Measurements from ENCODE around the gene CNKSR3. TPM values are rescaled to one million over a fixed set of nuclear protein-coding genes. Genes with fewer than 3 reads are reported as not detected.

Gene CNKSR3
- polyA plus RNA-seq, 2 donors = 12.0 to 12.9 TPM

DNA sequence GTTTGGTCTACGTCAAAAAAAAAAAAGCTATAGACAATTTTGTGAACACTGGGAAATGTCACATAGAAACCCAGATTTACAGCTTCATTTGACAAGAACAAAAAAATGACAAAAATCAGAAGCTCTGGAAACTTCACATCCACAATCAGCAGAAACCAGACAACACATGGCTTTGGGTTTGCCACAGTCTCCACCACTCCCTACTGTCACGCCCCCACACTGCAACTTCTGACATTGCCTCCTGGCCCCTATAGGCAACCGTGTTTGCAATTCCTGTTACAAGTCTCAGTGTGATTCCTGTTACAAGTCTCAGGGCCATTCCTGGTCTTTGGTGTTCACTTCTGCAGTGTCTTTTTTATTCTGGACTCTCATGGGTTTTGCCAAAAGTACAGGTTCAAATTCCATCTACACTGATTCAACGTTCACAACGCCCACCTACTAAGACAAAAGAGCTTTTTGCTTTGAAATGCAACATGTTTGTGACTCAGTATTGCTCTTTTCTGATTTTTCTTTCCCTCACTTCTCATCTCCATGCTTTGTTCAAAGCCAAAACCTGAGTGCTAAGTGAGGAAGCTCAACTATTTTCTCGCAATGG is 12.0 kb downstream of the CNKSR3 start:
- Histone ChIP-seq H3K36me3 (ENCODE audit: control insufficient read depth in 2 of 2, insufficient read depth in 2 of 2, low read length in 1 of 2) (no peaks in the 10 kb centered on the region), H3K4me1 (ENCODE audit: control insufficient read depth in 2 of 2, insufficient read depth in 2 of 2, low read length in 1 of 2) (peaks cover 0 to 5% of the 10 kb centered on the region in 2 donors), H3K9me3 (ENCODE audit: control insufficient read depth in 2 of 2, insufficient read depth in 1 of 2, low read depth in 1 of 2, low read length in 1 of 2) (no peaks in the 10 kb centered on the region), H3K27me3 (ENCODE audit: control insufficient read depth in 1 of 2, insufficient read depth in 2 of 2, low read length in 2 of 2) (no peaks in the 10 kb centered on the region), H3K4me3 (ENCODE audit: low read depth in 1 of 2, low read length in 2 of 2) (no peak overlapping the region), H3K27ac (ENCODE audit: low read depth in 2 of 2, low read length in 1 of 2) (no peak overlapping the region)
- 74 to 80% methylated on average over 6 of the region's 6 CpGs for WGBS, 2 donors

DNA sequence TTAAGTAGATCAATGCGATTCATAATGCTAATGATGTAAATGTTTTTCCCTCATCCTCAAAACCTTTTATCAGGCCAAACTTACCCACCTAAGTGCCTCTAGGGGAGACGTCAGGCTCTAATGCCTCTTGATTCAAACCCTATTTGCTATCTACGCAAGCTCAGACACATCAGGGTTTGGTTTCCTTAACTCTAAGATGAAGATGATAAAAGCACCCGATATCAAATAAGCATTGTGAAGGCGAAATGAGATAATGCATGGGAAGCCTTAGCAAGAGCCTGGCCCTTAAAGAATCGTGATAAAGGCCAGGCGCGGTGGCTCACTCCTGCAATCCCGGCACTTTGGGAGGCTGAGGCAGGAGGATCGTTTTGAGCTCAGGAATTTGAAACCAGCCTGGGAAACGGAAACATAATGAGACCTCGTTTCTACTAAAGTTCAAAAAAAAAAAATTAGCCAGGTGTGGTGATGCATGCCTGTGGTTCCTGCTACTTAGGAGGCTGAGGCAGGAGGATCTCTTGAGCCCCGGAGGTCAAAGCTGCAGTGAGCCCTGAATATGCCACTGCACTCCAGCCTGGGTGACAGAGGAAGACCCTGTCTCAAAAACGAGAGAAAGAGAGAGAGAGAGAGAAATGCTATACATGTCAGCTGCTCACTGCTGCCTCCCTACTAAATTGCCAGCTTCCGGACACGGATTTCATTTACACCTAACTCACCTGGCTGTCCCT is 13.5 kb downstream of the CNKSR3 start:
- Histone ChIP-seq H3K4me1 (ENCODE audit: control insufficient read depth in 2 of 2, insufficient read depth in 2 of 2, low read length in 1 of 2) (peaks cover 0 to 5% of the 10 kb centered on the region in 2 donors), H3K4me3 (ENCODE audit: low read depth in 1 of 2, low read length in 2 of 2) (no peak overlapping the region), H3K9me3 (ENCODE audit: control insufficient read depth in 2 of 2, insufficient read depth in 1 of 2, low read depth in 1 of 2, low read length in 1 of 2) (no peaks in the 10 kb centered on the region), H3K27ac (ENCODE audit: low read depth in 2 of 2, low read length in 1 of 2) (no peak overlapping the region), H3K36me3 (ENCODE audit: control insufficient read depth in 2 of 2, insufficient read depth in 2 of 2, low read length in 1 of 2) (no peaks in the 10 kb centered on the region), H3K27me3 (ENCODE audit: control insufficient read depth in 1 of 2, insufficient read depth in 2 of 2, low read length in 2 of 2) (no peaks in the 10 kb centered on the region)
- 85 to 87% methylated on average over 16 of the region's 16 CpGs for WGBS, 2 donors

DNA sequence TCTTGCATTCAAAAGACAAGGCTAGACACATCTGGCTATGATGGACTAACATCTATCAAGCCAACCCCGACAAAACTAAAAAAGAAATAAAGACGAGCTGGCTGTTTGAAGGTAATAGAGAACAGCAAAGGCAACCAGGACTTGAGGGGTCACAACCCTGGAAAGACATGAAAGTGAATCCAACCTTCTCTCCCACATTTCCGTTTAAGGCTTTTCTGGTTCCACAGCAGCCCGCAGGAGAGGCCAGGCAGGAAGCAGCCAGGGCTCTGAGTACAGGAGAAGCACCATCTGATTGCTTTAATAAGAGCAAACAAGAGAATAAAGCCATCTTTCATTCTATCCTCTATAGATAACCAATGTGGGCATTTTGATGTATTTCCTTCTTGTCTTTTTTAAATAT is 14.3 kb downstream of the CNKSR3 start:
- Histone ChIP-seq H3K36me3 (ENCODE audit: control insufficient read depth in 2 of 2, insufficient read depth in 2 of 2, low read length in 1 of 2) (no peaks in the 10 kb centered on the region), H3K27ac (ENCODE audit: low read depth in 2 of 2, low read length in 1 of 2) (no peak overlapping the region), H3K27me3 (ENCODE audit: control insufficient read depth in 1 of 2, insufficient read depth in 2 of 2, low read length in 2 of 2) (no peaks in the 10 kb centered on the region), H3K9me3 (ENCODE audit: control insufficient read depth in 2 of 2, insufficient read depth in 1 of 2, low read depth in 1 of 2, low read length in 1 of 2) (no peaks in the 10 kb centered on the region), H3K4me3 (ENCODE audit: low read depth in 1 of 2, low read length in 2 of 2) (no peak overlapping the region), H3K4me1 (ENCODE audit: control insufficient read depth in 2 of 2, insufficient read depth in 2 of 2, low read length in 1 of 2) (peaks cover 0 to 5% of the 10 kb centered on the region in 2 donors)
- WGBS, 2 donors = 84 to 85% methylated on average over 4 of the region's 4 CpGs

DNA sequence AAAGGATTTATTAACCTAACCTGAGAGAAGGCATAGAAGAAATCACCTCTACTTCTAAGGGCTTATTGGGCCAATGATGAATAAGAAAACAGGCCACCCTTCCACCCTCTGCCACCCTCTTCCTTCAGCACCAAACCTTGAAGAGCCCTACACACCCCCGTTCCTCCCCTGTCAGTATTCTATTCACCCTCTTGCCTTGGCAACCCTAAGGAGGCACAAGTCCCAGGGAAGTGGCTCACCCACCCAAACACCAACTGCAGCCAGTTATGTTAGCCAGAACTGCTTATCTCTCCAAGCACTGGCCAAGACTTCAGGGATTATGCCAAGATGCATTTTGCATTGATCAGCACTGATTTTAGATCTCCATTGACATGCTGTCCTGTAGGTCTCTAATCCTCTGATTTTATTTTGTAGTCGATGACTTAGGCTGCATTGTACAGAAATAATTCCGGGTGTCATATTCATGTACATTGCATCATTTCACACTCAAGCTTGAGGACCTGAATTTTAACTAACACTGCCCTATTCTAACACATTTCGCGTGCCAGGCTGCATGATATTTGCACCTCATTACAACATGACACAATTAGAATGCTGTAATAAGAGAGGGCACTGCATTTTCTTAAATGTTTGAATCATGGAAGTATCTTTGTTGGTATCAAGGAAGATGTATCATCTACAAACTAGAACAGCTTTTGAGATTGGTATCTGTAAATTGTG is 15.7 kb downstream of the CNKSR3 start:
- H3K36me3 ChIP-seq (ENCODE audit: control insufficient read depth in 2 of 2, insufficient read depth in 2 of 2, low read length in 1 of 2) = no peaks in the 10 kb centered on the region
- no peak overlapping the region for H3K27ac ChIP-seq (ENCODE audit: low read depth in 2 of 2, low read length in 1 of 2)
- no peaks in the 10 kb centered on the region for H3K27me3 ChIP-seq (ENCODE audit: control insufficient read depth in 1 of 2, insufficient read depth in 2 of 2, low read length in 2 of 2)
- peaks cover 0 to 2% of the 10 kb centered on the region in 2 donors for H3K4me1 ChIP-seq (ENCODE audit: control insufficient read depth in 2 of 2, insufficient read depth in 2 of 2, low read length in 1 of 2)
- H3K4me3 ChIP-seq (ENCODE audit: low read depth in 1 of 2, low read length in 2 of 2) = no peak overlapping the region
- WGBS, 2 donors = 77 to 80% methylated on average over 5 of the region's 5 CpGs
- no peaks in the 10 kb centered on the region for H3K9me3 ChIP-seq (ENCODE audit: control insufficient read depth in 2 of 2, insufficient read depth in 1 of 2, low read depth in 1 of 2, low read length in 1 of 2)

DNA sequence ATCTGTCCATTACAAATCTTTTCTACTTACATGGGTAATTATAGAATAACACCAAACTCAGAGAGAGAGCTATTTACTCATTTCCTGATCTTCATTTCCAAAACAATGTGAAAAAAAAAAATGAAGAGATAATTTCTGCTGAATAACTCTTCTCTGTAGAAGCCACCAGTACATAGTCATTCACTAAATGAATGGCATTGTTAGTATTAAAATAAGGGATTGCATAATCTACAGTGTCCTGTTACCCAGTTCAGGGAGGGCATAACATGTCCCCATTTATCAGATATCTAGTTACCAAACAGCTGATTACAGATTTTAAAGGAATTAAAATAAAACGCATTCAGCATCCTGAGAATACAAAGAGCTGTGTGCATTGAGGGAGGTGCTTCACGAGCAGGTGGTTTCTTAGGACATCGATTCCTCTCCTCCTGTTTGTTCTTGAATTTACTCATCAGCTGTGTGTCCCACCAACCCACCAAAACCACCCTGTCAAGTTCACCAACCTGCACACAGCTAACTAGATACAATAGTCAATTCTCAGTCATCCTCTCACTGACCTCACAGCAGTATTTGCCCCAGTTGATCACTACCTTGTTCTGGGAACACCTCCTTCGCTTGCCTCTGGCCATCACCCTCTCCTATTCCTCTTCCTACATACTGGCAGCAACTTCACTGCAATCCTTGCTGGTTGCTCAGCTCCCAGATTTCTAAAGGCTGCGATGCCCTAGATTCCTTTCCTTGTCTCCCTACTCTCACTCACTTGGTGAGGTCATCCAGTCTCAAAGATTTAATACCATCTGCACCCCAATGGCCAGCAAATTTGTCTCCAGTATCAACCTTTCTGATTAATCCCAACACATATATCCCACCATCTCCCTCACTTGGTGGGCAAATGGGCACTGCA is 18.7 kb downstream of the CNKSR3 start:
- H3K27me3 ChIP-seq (ENCODE audit: control insufficient read depth in 1 of 2, insufficient read depth in 2 of 2, low read length in 2 of 2) = no peaks in the 10 kb centered on the region
- H3K4me3 ChIP-seq (ENCODE audit: low read depth in 1 of 2, low read length in 2 of 2) = no peak overlapping the region
- no peak overlapping the region for H3K27ac ChIP-seq (ENCODE audit: low read depth in 2 of 2, low read length in 1 of 2)
- no peaks in the 10 kb centered on the region for H3K36me3 ChIP-seq (ENCODE audit: control insufficient read depth in 2 of 2, insufficient read depth in 2 of 2, low read length in 1 of 2)
- H3K9me3 ChIP-seq (ENCODE audit: control insufficient read depth in 2 of 2, insufficient read depth in 1 of 2, low read depth in 1 of 2, low read length in 1 of 2) = no peaks in the 10 kb centered on the region
- WGBS, 2 donors = 81 to 82% methylated on average over 5 of the region's 5 CpGs
- peaks cover 2 to 4% of the 10 kb centered on the region in 2 donors for H3K4me1 ChIP-seq (ENCODE audit: control insufficient read depth in 2 of 2, insufficient read depth in 2 of 2, low read length in 1 of 2)

DNA sequence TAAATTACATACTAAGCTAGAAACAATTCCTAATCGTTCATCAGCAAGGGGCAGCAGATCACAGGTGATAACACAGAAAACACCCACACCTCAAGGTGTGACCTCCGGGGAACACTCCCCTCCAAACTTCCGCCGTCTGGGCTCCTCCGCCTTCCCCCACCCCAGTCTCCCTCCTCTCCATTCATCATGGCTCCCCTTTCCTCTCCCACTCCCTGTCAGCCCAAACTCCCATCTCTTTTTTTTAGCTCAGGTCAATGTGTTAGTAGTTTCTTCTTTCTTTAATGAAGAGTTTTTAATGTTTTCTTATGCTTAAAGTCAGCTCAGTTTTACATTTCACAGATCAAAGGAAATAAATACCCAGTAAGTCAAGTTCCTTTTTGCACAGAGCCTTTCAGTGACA is 20.7 kb downstream of the CNKSR3 start:
- Histone ChIP-seq H3K27me3 (ENCODE audit: control insufficient read depth in 1 of 2, insufficient read depth in 2 of 2, low read length in 2 of 2) (no peaks in the 10 kb centered on the region), H3K4me1 (ENCODE audit: control insufficient read depth in 2 of 2, insufficient read depth in 2 of 2, low read length in 1 of 2) (peaks cover 0 to 8% of the 10 kb centered on the region in 2 donors), H3K4me3 (ENCODE audit: low read depth in 1 of 2, low read length in 2 of 2) (no peak overlapping the region), H3K9me3 (ENCODE audit: control insufficient read depth in 2 of 2, insufficient read depth in 1 of 2, low read depth in 1 of 2, low read length in 1 of 2) (no peaks in the 10 kb centered on the region), H3K36me3 (ENCODE audit: control insufficient read depth in 2 of 2, insufficient read depth in 2 of 2, low read length in 1 of 2) (no peaks in the 10 kb centered on the region), H3K27ac (ENCODE audit: low read depth in 2 of 2, low read length in 1 of 2) (no peak overlapping the region)
- 87 to 93% methylated on average over 5 of the region's 5 CpGs for WGBS, 2 donors

DNA sequence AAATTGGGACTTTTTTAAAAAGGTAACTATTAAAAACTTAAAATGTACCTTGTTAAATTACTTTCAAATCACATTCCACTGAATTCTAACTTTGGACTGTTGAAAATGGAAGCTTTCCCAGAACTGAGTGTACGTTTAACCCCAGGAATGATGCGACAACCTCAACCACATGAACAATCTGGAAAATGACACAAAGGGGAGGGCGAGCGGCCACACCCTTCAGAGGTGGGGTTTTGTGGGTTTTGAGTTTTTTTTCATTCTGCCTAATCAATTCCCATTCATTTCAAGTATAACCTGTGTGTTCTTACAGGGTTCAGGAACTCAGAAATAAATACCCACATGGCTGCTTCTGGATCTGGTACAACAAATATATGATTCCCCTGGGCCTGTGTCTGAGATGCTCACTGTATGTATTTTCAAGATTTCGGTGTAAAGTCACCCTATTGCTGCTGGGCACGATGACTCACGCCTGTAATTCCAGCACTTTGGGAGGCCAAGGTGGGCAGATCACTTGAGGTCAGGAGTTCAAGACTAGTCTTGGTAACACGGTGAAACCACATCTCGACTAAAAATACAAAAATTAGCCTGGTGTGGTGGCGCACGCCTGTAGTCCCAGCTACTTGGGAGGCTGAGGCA is 21.6 kb downstream of the CNKSR3 start:
- no peaks in the 10 kb centered on the region for H3K27me3 ChIP-seq (ENCODE audit: control insufficient read depth in 1 of 2, insufficient read depth in 2 of 2, low read length in 2 of 2)
- 76 to 82% methylated on average over 11 of the region's 11 CpGs for WGBS, 2 donors

DNA sequence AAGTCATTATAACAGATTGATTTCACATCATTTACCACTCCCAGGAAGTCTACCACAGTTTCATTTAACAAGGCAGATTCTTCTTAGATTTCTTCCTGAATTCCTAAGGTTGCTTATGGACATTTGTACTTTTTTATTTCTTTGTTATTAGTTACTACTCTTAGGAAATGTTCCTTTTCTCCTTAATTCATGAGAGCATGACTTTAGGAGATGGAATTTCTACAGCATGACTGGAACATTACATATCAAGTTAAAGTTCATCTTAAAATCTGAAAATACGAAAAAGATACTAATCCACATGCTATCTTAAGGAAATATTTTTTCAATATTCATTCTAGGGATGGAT is 22.3 kb downstream of the CNKSR3 start:
- no peaks in the 10 kb centered on the region for H3K27me3 ChIP-seq (ENCODE audit: control insufficient read depth in 1 of 2, insufficient read depth in 2 of 2, low read length in 2 of 2)
- H3K4me3 ChIP-seq (ENCODE audit: low read depth in 1 of 2, low read length in 2 of 2) = no peak overlapping the region
- H3K4me1 ChIP-seq (ENCODE audit: control insufficient read depth in 2 of 2, insufficient read depth in 2 of 2, low read length in 1 of 2) = peaks cover 0 to 8% of the 10 kb centered on the region in 2 donors
- H3K27ac ChIP-seq (ENCODE audit: low read depth in 2 of 2, low read length in 1 of 2) = no peak overlapping the region
- H3K36me3 ChIP-seq (ENCODE audit: control insufficient read depth in 2 of 2, insufficient read depth in 2 of 2, low read length in 1 of 2) = no peaks in the 10 kb centered on the region
- 81 to 88% methylated on average over 1 of the region's 1 CpG for WGBS, 2 donors
- H3K9me3 ChIP-seq (ENCODE audit: control insufficient read depth in 2 of 2, insufficient read depth in 1 of 2, low read depth in 1 of 2, low read length in 1 of 2) = no peaks in the 10 kb centered on the region

More for the DNA sequence above, 21.6 kb downstream of the CNKSR3 start:
- Histone ChIP-seq H3K9me3 (ENCODE audit: control insufficient read depth in 2 of 2, insufficient read depth in 1 of 2, low read depth in 1 of 2, low read length in 1 of 2) (no peaks in the 10 kb centered on the region), H3K4me3 (ENCODE audit: low read depth in 1 of 2, low read length in 2 of 2) (no peak overlapping the region), H3K36me3 (ENCODE audit: control insufficient read depth in 2 of 2, insufficient read depth in 2 of 2, low read length in 1 of 2) (no peaks in the 10 kb centered on the region), H3K4me1 (ENCODE audit: control insufficient read depth in 2 of 2, insufficient read depth in 2 of 2, low read length in 1 of 2) (peaks cover 0 to 8% of the 10 kb centered on the region in 2 donors), H3K27ac (ENCODE audit: low read depth in 2 of 2, low read length in 1 of 2) (no peak overlapping the region)
